HG03108 (cell line): ENCODE measurements around the gene NFX1.
"Not testable (repeated sequence)": the region's sequence is repeated elsewhere in the genome, so short reads cannot be mapped to it uniquely, and the experiment has no call there.

Experiments used
- ATAC-seq: cut with Tn5 transposase; IDR thresholded peaks from one replicate; pipeline ENCODE4 v1.9.1; 2021; ENCODE audit warnings: moderate library complexity; ENCODE audit not compliant: unreplicated experiment

The NFX1 gene

DNA sequence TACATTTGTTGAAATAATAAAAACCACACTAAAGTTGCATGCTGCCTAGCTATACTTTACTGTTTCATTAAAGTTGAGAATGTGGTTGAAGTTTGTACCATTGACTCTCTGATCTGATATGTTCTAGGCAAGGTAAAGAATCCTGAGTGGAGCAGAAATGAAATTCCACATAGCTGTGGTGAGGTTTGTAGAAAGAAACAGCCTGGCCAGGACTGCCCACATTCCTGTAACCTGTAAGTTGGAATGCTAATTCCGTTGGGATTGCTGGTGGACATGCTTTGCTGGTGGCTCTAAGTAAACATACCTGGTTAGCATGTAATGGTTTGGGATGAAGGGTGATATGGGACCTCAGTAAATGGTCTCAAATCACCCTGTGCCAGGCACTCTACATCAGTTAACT lies 16.8 kb downstream of the NFX1 start:
- ATAC-seq: no peak

DNA sequence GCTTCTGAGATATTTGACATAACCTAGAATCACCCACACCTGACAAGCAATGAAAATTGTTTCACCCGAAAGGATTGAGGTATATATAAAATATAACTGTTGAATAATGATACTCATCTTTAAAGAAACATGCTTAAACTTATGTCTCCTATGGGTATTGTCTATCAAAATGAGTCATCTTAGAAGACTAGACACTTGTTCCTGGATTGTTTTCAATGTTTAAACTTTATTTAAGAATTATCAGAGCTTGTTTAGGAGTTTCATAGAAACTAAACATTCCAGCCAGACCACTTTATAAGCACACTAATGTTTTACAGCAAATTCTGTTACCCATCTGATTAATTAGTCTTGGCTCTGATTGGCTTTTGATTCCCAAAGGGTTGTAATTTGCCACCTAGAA lies 19.6 kb downstream of the NFX1 start:
- no peak for ATAC-seq

DNA sequence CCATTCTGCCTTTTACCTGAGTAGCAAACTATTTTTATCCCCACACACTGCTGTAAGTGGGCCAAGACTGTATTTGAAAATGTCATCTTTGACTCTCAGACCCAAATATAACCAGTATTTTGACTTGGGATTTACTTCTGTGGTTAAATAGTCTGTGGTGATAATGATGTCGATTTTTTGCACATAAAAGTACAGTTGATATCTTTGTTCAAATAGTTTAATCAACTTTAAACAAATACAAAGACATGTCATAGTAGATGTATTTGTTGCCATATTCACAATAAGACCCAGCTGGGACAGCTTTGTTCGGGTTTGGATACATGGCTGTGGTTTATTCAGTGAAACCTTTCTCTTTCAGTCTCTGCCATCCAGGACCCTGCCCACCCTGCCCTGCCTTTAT lies 20.4 kb downstream of the NFX1 start:
- no peak for ATAC-seq

DNA sequence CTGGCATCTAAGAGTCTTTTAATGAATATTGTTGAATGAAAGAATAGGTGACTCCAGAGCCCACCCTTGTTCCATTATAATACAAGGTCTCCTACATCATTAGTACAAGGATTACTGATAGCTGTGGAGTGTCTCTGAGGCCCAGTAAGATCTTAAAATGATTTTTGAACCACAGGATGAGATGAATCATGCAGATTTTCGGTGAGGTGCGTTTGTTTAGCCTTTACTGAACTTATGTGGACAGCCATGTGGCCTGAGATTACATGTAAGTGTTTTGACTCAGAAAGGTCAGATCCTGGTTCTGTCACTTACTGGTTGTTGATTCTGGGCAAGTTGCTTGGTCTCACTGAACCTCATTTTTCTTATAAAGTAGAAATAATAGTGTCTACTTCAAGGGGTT lies 21.6 kb downstream of the NFX1 start:
- no peak for ATAC-seq

DNA sequence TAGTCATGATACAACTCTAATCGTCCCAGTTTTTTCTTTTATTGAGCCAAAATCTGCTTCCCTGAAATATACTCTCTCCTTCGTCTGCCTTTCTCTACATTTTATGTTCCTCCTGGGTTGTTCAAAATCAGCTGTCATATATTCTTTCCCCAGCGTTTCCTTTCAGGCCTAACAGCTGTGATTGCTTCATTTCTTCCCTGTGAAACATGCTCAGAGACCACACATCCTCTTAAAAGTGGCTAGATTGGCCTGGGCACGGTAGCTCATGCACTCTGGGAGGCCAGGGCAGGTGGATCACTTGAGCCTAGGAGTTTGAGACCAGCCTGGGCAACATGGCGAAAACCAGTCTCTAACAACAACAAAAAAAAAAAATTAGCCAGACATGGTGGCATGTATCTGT lies 25.1 kb downstream of the NFX1 start:
- ATAC-seq: no peak

DNA sequence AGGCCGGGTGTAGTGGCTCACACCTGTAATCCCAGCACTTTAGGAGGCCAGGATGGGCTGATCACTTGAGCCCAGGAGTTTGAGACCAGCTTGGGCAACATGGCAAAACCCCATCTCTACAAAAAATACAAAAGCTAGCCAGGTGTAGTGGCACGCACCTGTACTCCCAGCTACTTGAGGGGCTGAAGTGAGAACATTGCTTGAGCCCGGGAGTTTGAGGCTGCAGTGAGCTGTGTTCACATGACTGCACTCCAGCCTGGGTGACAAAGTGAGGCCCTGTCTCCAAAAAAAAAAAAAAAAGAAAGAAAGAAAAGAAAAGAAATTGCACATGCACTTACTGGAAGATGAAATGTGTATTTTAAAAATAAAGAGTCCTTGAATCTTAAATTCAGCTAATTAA lies 26.8 kb downstream of the NFX1 start:
- ATAC-seq: not testable (repeated sequence)

DNA sequence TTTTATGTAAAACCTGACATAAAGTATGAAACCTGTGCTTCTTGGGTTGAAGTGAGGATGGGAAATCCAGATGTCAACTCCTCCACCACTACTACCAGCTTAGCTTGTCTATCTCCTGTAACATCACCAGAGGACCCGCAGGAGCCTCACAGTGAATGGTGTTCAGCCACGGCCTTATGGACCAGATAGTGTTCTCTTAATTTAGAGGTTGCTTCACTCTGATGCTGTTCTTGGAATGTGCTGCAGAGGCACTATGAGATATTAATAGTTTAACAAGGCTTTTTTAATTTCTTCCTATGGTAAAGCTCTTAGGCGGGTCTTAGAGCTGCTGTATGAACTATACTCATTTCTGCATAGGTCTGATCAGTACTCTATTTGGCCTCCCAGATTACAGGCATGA lies 27.9 kb downstream of the NFX1 start:
- no peak for ATAC-seq

DNA sequence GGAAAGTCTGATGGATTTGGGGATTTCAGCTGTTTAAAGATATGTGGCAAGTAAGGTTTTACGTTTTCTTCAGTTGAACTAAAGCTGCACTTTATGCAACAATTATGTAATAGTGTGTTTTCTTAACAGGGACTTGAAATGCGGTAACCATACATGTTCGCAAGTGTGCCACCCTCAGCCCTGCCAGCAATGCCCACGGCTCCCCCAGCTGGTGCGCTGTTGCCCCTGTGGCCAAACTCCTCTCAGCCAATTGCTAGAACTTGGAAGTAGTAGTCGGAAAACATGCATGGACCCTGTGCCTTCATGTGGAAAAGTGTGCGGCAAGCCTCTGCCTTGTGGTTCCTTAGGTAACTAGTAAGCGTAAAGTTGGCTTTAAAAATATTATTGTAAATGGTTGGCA lies 28.5 kb downstream of the NFX1 start:
- no peak for ATAC-seq

DNA sequence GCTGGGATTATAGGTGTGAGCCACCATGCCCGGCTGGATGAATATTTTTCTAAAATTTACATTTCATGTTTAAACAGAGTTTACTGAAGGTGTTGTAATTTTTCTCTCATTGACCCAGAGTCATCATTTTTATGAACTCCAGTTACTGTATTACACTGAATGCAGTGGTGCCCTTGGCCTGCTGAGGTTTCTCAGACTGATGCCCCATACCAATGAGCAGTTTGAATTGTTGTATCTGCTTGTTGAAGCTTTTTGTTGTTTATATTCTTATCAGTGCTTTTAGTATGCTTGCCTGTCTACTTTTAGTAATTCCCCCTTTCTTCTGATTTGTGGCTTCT lies 29.9 kb downstream of the NFX1 start:
- no peak for ATAC-seq

DNA sequence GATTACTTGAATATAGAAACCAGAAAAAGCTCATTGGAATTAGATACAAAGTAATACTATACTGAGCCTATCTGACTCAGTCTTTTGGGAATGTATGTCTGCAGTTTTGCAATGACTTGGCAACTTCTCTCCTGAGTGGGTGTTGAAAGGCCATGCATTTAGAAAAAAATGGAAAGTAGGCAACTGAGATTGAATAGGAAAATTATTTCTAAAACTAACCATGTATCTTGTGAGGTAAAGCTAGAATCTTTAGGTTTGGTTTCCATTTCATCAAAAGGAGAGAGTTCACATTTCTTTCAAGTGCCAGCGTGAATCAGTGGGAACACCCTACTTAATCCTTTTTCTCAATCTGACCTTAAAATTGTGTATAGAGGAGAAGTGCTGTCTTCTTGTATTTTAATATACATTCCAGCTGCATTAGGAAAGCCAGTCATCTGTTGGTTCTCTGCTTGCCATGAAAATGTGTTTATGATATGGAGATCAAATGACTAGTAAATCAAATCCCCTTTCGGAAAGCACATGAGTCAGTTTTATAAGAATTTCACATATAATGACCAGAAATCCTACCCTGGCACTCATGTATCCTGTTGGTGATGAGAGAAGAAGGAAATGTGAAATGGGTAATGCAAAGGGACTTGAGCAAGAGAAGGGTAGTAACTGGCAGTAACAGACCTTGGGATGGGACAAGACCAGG lies 30.4 kb downstream of the NFX1 start:
- no peak for ATAC-seq

DNA sequence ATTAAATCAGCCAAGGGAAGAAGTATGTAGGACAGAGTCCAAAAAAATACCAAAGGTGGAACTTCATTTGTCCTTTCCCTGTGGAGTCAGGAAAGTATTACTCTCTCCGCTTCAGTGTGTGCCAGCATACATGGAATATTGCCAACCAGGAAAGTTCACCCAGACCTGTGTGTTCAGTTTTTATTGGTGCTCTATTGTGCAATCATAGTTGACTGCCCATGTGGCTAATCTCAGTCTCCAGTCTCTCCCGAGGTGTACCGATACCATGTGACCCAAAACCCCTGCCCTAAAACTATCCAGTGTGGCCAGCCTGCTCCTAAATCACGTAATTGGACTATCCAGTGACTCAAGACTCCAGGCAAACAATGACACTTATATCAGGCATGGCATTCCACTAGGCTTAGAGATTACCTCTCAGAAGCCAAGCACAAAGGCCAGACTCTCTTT lies 38.8 kb downstream of the NFX1 start:
- ATAC-seq: no peak

DNA sequence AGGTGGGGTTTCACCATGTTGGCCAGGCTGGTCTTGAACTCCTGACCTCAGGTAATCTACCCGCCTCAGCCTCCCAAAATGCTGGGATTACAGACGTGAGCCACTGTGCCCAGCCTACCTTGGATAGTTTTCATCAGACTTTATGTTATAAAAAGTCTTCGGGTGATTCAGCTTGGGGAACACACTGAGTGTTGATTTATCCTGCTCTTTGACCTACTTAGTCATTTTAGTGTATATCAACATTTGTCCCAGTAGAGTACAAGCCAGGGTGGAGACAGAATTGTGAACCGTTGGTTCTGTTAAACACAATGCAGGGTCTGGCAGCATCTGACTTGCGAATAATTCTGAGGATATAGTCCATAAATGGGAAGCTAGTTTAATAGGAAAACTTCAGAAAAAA lies 39.7 kb downstream of the NFX1 start:
- ATAC-seq: no peak

DNA sequence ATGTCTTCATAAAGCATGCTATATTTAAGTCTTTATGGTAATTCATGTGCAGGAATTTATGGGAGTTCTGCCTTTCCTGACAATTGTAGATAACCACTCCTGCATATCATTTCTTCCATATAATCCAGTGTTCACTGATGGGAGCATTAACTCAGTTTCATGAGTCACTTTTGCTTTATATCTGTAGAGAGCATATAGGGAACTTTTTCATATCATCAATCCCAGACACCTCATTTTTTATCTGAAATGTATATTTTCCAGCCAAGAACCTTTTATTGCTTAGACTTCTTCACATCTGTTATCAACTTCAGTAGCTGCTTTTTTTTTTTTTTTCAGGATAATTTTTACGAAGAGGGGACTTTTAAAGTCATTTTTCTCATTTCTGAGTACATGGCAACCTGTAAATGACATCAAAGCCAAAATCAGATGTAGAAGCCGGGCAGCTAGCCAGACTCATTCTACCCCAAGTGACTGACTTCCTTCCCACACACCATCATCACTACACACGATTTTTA lies 41.1 kb downstream of the NFX1 start:
- no peak for ATAC-seq

DNA sequence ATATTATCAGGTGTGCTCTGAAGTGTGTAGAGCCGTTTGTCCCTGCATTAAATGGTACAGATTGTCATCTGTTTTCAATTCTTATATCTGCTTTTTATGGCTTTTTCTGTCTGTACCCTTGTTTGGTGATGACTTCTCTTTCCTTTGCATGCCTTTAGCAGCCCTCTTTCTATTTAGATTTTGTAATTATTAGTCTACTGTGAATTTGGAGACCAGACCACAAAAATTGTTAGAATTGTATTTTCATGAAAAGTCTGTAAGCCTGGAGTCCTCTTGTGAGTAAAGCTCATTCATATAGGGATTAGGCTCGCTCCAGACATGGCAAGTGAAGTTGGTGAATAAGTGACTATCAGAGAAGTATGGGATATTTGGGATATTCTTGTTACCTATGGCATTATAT lies 41.7 kb downstream of the NFX1 start:
- no peak for ATAC-seq

DNA sequence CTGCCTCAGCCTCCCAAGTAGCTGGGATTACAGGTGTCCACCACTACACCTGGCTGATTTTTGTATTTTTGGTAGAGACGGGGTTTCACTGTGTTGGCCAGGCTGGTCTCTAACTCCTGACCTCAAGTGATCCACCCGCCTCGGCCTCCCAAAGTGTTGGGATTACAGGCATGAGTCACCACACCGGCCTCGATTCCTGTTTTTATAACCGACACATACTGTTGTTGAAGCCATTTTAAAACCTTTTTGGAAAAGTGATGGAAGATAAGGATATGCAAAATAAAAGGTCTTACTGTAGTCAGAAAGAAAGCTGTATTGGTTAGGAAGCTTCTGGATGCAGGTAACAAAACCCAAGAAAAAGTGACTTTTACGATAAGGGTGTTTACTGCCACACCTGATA lies 42.6 kb downstream of the NFX1 start:
- not testable (repeated sequence) for ATAC-seq

DNA sequence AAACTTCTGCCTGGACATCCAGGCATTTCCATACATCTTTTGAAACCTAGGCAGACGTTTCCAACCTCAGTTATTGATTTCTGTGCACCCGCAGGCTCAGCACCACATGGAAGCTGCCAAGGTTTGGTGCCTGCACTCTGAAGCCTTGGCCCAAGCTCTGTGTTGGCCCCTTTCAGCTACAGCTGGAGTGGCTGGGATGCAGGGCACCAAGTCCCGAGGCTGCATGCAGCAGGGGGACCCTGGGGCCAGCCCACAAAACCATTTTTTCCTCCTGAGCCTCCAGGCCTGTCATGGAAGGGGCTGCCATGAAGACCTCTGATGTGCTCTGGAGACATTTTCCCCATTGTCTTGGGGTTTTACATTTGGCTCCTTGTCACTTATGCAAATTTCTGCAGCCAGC lies 49.9 kb downstream of the NFX1 start:
- ATAC-seq: no peak

DNA sequence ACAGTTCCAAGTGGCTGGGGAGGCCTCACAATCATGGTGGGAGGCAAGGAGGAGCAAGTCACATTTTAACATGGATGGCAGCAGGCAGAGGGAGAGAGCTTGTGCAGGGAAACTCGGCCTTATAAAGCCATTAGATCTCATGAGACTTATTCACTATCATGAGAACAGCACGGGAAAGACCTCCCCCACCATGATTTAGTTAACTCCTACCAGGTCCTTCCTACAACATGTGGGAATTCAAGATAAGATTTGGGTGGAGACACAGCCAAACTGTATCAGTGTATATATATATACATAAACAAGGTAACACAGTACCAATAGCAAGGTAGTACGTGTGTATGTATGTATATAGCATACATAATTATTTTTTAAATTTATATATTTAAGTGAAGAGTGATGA lies 50.9 kb downstream of the NFX1 start:
- no peak for ATAC-seq

DNA sequence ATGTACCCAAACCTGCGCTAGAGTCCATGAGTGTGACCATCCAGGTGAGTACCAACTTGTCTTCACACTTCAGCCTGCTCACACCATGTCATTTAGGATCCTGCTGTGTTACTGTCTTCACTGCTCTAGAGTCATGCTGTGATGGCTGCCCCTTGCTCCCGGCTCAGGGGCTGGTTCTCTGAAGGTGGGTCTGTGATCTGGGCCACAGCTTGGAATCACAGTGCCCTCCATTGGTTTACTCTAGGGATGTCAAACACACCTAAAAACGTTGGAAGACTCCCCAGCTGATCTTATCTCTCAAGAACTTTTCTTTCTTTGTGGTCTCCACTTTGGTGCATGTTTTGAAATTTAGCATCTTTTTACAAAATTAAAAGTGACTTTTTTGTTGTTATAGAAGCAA lies 53.8 kb downstream of the NFX1 start:
- ATAC-seq: no peak

DNA sequence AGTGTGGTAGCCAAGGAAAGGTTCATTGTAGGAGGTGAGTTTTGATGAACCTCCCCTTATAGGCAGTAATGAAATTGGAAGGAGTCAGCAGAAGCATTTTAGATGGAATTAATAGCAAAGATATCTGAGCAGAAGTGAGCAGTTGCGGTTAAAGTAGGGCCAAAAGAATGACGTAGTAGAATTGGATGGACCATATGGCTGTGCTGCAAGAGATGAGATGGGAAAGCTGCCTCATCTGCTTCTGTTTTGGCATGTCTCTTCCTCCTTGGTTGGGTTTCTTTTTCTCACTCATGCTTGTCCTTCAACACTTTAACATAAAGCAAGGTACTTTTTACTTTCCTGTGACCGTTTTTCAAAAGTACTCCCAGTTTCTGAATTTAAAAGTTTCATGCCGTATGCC lies 56.2 kb downstream of the NFX1 start:
- no peak for ATAC-seq

DNA sequence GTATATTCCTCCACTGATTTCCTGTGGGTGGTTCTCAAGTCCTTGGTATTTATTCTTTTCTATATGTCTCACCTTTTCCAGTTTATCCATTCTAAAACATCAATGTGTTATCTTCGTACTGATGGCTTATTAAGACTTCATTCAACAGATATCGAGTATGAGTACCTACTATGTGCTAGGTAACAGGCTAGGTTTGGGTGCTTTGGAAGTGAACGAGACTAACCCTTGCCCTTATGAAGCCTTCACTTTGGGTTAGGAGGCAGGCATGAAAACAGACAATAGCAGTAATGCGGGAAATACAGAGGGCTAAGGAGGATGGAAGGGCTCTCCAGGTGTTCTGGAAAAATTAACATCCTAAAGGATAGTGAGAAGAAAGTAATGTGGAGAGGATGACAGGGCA lies 58.7 kb downstream of the NFX1 start:
- no peak for ATAC-seq

DNA sequence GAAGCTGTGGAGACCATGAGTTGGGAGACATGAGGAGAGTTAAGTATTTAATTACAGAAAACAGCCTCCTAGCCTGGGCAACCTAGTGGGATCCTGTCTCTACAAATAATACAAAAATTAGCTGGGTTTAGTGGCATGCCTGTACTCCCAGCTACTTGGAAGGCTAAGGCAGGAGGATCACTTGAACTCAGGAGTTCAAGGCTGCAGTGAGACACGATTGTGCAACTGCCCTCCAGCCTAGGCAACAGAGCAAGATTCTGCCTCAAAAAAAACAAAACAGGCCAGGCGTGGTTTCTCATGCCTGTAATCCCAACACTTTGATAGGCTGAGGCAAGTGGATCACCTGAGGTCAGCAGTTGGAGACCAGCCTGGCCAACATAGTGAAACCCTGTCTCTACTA lies 59.4 kb downstream of the NFX1 start:
- ATAC-seq: no peak

DNA sequence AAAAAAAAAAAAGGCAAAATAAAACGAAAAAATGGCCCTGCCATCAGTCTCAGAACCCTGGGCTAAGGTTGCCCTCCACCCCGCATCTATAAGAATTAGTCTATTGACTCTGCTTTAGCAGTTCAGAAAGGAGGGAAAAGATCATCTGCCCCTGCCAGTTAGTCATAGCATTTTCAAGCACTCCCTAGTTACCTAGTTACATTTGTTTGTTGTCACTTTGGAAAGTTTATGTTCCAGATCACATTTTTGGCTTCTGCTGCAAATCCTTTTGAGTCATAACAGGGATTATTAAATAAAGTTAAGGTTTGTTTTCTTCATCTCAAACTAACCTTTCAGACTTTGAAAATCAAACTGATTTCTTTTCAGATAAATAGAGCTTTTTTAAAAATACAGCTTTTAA lies 60.0 kb downstream of the NFX1 start:
- no peak for ATAC-seq

DNA sequence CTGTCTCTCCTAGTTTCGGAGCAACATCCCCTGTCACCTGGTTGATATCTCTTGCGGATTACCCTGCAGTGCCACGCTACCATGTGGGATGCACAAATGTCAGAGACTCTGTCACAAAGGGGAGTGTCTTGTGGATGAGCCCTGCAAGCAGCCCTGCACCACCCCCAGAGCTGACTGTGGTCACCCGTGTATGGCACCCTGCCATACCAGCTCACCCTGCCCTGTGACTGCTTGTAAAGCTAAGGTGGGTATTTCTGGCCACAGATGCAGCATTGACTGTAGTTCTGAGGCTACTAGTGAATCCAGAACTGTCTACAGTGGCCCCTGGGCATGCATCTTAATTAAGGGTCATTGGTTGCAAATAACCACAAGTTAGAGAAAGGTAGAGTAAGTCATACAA lies 61.2 kb downstream of the NFX1 start:
- no peak for ATAC-seq
